Measurements from ENCODE around the gene KCNQ1.

The KCNQ1 gene

DNA sequence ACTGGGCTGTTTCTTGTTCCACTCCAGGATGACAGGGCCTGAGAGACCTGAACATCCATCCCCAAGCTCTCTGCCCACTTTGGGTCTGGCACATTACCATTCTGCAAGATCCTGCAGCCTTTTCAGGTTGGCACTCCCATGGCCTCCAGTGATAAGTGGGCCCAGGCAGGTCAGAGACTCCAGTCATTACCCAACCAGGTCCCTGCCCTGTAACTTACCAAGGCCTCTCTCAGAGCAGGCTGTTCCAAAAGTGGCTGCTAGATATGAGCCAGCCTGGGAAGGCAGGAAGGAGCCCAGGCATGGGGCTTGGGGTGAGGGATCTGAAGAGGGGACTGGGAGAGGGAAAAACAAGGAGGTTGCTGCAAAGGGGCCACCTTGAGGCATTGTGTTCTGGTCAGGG lies 219.1 kb downstream of the KCNQ1 start:
- no peak for DNase-seq (ENCODE audit: low read depth in 3 of 3)

DNA sequence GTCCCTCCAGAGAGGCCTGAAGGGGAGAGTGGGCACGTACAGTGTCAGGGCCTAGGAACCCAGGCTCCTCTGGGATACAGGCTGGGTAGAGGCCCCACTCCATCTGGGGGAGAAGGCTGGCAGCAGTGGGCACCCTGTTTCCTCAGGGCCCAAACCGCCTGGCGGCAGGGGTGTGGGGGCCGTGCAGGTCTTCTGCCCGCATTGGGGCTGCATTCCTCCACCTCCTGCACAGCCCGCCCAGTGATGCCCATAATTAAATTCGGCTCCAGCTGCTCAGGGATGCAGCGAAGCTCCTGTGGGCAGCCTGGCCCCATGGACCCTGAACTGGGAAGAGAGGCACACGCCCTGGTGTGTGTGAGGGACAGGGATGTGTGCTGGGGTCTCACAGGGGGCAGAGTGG lies 219.6 kb downstream of the KCNQ1 start:
- DNase-seq (ENCODE audit: low read depth in 3 of 3), result no peak

DNA sequence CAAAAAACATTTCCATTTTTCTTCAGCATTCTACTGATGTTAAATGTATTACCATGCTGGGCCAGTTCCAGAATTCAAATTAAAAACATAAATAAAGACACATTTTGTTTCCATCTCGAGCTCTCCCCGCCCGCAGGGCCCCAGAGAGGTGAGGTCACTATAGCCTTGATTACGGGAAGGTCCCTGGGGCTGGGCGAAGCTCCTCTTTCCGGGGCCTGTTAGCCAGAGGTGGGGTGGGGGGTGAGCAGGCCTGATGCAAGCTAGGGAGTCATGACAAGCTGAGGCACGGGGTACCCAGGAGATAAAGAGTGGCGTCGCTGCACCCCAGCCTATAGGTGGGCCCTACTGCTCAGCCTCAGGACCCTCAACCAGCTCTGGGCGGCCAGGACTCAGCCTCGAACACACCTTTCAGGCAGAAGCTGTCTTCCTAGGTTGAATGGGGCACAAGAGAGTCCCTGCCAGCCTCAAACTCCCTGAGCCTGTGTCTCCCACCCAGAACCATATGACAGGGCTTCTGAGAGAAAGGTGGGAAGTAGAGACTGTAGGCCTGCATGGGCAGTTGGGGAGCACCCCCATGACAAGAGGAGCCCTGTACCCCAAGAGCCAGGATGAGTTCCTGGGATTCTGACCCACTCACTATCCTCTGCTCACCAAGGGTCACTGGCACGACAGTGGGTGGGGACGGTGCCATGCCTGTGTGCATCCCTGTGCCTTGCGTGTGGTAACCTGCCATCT lies 220.2 kb downstream of the KCNQ1 start:
- DNase-seq (ENCODE audit: low read depth in 3 of 3), result no peak

DNA sequence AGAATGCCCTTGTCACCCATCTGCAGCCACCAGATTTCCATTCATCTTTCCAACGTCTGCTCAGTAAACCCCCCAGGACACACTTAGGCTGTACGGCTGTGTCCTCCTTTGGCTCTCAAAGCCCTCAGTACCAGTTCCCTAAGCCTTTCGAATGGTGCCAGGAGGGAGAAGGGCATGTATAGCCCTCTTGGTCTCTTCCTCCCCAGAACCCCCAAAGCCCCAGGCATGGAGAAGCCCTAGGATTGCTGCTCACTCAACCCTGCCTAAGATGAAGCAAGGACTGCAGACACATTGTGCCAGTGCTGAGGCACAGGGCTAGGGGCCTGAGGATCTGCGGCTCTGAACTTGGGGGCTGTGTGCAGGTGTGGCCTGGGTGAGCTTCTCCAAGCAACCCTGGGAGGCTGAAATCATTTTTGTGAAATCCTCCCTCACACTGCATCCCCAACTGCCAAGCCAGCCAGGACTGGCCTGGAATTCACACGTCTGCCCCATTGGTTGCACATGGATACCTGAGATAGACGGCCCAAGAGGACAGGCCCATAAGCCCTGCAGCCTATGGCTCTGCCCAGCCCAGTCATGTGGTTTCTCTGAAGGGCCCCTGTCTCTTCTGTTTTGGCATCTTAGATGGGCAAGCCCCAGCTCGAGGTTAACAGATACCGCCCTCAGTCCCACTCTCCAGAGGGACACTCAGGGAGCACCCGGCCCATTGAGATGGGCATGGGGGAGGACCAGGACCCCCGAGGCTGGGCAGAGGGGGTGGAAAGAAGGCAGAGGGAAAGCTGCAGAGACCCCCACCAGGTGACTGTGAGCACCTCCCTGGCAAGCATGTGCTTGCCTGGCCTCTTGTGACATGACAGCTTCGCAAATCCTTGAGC lies 221.0 kb downstream of the KCNQ1 start:
- DNase-seq (ENCODE audit: low read depth in 3 of 3), result no peak

- DNase-seq (ENCODE audit: low read depth in 3 of 3), result no peak
Observed at GRCh38 chr11:2666401-2666741, 221.6 kb downstream of the KCNQ1 start.

DNA sequence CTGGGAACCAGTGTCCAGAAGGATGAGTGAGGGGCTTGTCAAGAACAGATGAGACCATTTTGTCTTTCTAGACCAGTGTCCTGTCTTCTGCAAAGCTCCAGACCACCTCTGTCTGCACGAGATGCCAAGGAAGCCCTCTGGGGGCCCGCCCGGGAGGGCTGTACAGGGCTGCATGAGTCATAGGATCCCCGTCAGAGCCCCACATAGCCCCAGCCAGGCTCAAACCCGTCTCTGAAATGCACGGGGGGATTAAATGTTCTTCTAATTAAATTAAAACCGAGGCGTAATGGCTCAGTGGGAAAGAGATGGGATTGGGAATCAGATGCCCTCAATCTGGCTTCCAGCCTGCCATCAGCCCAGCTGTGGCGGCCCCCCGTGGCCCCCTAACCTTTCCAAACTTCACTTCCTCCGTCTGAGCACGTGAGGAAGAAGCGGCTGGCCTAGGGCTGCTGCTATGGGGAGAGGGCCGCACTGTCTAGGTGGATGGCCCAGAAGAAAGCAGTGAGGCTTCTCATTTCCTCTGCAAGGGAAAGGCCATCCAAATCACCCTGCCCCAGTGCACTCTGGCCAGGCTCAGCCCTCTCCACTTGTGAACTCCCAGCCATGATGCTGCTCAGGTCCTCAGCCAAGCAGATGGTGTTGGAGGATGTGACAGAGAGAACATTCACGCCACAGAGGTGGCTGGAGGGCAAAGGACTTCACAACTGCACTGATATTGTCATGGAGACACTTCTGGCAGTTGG lies 222.2 kb downstream of the KCNQ1 start:
- DNase-seq (ENCODE audit: low read depth in 3 of 3), result no peak

DNA sequence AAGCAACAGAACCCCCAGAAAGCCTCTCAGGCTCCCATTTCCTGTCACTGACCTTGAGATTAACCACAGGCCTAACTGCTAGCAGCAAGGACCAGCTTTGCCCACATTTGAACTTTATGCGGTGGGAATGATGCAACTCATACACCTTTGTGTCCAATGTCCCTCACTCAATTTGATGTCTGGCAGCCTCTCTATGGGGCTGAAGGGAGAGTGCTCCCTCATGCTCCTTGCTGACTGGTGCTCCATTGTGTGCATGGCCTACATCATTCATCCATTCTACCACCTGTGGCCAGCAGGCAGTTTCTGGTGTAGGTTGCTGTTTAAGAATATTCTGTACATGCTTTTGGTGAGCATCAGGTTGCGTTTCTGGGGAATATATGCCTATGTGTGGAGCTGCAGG lies 223.1 kb downstream of the KCNQ1 start:
- DNase-seq (ENCODE audit: low read depth in 3 of 3), result no peak

DNA sequence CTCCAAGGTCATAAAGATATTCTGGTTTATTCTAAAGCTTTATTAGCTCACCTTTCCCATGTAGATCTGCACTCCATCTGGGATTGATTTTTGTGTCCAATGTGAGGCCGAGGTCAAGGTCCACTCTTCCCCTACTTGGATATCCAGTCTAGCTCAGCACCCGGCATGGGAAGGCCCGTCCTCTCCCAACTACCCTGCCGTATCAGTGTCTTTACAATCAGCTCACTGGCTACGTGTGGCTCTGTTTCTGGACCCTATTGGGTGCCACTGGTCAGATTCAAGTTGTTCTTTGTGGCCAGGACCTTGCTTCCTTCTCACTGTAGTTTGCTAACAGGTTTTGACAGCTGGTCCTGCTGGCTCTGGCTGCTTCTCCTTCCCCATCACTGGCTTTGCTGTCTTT lies 224.1 kb downstream of the KCNQ1 start:
- no peak for DNase-seq (ENCODE audit: low read depth in 3 of 3)

GRCh38 chr11:2669634-2670469 lies 225.0 kb downstream of the KCNQ1 start:
- DNase-seq (ENCODE audit: low read depth in 3 of 3), result no peak

DNA sequence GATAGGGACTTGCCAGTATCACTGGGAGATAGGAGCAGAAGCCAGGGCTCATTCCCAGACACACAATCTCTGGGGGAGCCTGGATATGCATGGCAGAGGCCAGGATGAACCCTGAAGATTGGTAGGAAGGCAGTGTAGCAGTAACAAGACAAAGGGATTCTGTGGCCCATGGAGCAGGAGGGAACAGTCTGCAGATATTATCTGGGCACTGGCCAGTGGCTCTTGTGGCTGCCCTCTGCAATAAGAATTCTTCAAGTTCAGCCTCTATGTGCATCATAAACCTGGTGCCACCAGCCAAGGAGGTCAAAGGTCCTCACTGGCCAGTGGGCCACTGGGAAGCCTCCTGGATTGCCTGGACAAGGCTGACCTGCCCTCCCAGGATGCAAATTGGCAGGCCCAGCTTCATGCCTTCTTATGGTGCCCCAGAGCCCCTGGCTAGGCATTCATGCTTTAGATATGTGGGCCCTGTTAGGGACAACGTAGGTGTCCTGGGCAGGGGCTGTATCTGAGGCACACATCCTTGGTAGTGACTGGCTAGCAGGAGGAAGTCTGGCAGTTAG lies 225.8 kb downstream of the KCNQ1 start:
- no peak for DNase-seq (ENCODE audit: low read depth in 3 of 3)

DNA sequence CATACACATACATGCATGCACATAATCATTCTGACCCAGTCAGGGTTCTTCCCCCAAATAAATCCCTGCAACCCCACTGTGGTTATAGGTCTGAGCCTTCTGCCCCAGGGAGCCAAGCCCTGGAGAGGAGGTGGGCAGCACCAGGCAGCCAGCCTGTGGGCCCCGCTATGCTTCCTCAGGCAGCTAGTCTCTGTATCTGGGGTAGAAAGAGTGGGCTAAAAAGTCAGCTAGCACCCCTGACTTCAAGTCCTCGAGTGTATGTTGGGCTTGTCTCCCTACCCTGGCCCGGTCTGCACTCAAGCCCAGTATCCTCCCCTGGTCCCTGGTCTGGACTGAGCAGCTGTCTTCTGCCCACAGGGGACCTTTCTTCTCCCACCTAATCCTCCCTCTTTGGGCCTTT lies 226.9 kb downstream of the KCNQ1 start:
- DNase-seq (ENCODE audit: low read depth in 3 of 3), result no peak

DNA sequence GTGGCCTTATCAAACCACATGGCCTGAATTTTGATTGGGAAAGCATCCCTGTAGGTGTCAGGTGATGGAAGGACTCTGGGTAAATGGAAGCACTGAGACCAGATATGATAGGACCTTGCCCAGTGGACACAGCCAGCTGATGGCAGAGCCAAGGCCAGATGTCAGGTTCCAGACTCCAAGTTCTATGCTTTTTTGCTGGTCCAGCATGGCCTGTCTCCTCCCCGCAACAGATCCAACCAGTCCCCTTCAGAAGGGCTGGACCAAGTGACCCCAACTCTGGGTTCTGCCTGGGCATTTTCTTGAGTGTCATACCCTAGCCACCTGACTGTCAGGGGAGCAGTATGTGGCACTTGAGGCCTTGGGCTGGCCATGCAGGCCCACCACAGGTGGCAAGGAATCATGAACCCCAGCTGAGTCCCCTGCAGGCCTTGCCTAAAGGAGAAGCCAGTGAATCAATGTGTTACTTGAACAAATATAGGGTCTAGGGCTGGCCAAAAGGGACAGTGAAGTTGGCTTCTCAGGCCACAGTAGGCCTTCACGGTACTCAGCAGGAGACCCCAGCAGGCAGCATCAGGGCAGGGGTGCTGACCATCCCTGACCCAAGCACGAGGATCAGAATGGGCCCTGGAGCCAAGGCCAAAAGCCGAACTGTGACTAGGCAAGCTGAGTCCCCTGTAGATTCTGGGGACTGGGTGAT lies 227.9 kb downstream of the KCNQ1 start:
- DNase-seq (ENCODE audit: low read depth in 3 of 3), result no peak

GRCh38 chr11:2673250-2673610 lies 228.4 kb downstream of the KCNQ1 start:
- no peak for DNase-seq (ENCODE audit: low read depth in 3 of 3)

- DNase-seq (ENCODE audit: low read depth in 3 of 3), result no peak
Observed at GRCh38 chr11:2673871-2674471, 229.2 kb downstream of the KCNQ1 start.

DNA sequence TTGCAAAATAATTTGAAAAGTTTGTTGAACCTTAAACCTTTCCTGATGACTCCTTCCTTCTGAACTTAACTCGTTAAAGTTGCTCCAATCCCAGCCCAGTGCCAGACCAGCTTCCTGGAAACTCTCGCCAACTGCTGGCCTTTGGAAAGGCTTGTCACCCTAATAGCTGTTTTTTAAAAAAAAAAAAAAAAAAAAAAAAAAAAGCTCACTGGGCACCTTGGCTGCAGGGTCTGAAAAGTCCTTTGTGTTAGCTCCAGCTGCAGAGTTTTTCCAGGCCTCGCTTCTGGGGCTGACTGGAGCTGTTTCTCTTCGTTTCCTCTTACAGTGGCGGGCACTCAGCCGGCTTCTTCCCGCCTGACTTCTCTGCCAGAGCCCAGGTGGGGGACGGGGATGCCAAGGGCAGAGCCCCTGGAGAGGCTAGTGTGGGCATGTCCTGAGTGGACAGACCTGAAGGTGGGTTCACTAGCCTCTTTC lies 229.9 kb downstream of the KCNQ1 start:
- DNase-seq (ENCODE audit: low read depth in 3 of 3), result no peak

GRCh38 chr11:2675540-2675939 lies 230.7 kb downstream of the KCNQ1 start:
- no peak for DNase-seq (ENCODE audit: low read depth in 3 of 3)

GRCh38 chr11:2677127-2677526 lies 232.3 kb downstream of the KCNQ1 start:
- DNase-seq (ENCODE audit: low read depth in 3 of 3), result no peak

DNA sequence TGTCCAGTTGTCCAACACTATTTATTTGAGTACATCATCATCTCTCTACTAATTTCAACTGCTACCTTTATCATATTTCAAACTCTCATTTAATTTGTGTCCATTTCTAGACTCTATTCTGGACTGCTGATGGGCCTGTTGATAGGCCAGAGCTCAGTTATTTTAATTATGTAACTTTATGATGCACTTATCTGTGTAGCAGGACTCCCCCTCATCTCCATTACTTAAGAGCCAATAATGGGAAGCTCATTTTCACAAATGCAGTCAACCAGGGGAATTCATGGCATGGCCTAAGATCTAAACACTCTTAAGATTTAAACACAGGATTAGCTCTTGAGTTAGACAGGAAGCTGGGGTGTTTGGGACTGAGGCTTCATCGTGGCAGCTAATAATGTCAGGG lies 233.6 kb downstream of the KCNQ1 start:
- DNase-seq (ENCODE audit: low read depth in 3 of 3), result no peak

DNA sequence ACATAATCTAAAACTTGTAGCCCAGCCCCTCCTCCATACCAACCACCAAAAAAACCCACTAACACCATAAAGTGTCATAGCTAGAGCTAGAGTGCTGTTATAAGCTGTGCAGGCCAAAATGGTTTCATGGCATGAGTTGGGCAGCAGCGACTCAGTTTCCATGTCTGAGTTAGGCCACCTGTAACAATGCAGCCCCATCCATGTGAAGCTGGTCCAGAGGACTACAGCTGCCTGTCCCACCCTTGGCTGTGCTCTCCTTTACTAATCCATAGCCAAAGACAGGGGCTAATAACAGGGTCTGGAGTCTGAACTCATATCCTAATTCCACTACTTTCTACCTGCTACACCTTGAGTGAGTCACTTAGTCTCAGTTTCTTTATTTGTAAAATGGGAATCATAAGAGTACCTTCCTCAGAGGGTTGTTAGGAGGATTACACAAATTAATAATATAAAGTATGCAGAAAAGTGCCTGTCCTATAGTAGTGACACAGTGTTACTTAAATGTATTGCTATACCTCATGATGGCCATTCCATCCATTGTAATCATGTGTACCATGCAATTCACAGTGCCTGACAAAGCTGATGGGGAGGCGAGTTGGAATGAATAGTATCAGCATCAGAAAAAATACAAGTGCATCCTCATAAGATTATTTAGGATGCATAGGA lies 234.3 kb downstream of the KCNQ1 start:
- DNase-seq (ENCODE audit: low read depth in 3 of 3), result no peak
